ENCODE measurements around the gene NET1. TPM values are rescaled to one million over a fixed set of nuclear protein-coding genes. Genes with fewer than 3 reads are reported as not detected.

NET1 gene
- total RNA-seq, 1 donor from 2014 or later, result 11.3 TPM

DNA sequence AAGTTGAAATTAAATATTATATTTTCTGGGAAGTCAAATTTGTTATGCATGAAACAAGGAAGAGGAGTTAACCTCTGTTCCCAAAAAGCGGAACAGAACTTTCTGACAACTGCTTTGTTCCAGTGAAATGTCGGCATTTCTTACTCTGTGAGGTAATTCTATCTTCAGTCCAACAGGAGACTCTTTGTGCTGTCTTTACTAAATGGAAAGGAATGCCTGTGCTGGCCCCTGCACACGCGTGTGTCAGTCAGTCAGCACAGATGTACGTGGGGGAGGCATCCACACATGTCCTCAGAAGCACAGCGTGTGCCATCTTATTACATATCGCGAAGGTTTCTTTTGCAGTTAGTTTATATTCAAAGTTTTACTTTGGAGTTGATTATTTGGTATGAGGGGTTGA is 37.5 kb downstream of the NET1 start:
- H3K4me3 Mint-ChIP-seq (ENCODE audit: unreplicated experiment), result peak overlapping the region; percentile 79
- no peaks in the 10 kb centered on the region for H3K27me3 Mint-ChIP-seq (ENCODE audit: unreplicated experiment)
- DNase-seq (ENCODE audit: extremely low spot score, unreplicated experiment), result no peak
- H3K4me1 Mint-ChIP-seq (ENCODE audit: unreplicated experiment), result peaks cover 41% of the 10 kb centered on the region
- peak overlapping the region; percentile 91 for H3K27ac Mint-ChIP-seq (ENCODE audit: unreplicated experiment)
- H3K36me3 Mint-ChIP-seq (ENCODE audit: unreplicated experiment), result peaks cover 25% of the 10 kb centered on the region
- H3K9me3 Mint-ChIP-seq (ENCODE audit: unreplicated experiment), result no peaks in the 10 kb centered on the region
- TF ChIP-seq, protein P1, sequence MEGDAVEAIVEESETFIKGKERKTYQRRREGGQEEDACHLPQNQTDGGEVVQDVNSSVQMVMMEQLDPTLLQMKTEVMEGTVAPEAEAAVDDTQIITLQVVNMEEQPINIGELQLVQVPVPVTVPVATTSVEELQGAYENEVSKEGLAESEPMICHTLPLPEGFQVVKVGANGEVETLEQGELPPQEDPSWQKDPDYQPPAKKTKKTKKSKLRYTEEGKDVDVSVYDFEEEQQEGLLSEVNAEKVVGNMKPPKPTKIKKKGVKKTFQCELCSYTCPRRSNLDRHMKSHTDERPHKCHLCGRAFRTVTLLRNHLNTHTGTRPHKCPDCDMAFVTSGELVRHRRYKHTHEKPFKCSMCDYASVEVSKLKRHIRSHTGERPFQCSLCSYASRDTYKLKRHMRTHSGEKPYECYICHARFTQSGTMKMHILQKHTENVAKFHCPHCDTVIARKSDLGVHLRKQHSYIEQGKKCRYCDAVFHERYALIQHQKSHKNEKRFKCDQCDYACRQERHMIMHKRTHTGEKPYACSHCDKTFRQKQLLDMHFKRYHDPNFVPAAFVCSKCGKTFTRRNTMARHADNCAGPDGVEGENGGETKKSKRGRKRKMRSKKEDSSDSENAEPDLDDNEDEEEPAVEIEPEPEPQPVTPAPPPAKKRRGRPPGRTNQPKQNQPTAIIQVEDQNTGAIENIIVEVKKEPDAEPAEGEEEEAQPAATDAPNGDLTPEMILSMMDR (IDR thresholded peaks at IDR 0.05), result peak; percentile 35

DNA sequence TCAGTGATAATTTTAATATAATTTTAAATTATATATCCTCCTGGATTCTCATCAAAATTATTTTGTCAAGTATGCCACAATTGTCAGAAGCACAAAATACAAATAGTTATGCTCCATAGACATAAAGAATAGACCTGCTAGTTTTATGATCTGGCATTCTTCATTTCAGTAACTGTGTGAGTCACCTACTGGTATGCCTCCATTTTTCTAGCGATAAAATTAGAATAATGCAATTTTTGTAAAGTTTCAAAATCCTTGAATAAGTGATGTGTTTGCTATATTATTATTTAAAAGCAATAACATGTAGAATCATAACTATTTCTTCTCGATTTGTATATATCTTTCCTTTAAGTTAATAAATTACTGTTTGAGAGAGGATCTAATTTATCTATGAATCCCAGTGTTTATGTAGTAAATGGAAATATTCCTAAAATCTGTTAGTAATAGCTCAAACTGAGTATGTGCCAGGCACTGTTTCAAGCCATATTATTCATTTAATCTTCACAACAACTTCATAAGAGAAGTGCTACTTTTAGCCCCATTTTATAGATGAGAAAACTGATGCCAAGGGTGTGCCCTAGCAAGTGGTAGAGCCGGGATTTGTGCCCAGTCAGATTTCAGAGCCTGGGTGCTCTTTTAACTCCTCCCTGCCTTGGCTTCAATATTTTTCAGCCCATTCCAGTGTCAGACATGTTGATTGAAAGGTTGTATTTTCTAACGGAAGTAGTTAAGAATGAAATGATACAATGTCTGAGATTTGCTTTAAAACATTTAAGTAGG is 38.4 kb downstream of the NET1 start:
- TF ChIP-seq, protein P1 (IDR thresholded peaks at IDR 0.05), result no peak
- Mint-ChIP-seq H3K9me3 (ENCODE audit: unreplicated experiment) (no peaks in the 10 kb centered on the region), H3K36me3 (ENCODE audit: unreplicated experiment) (peaks cover 34% of the 10 kb centered on the region), H3K4me3 (ENCODE audit: unreplicated experiment) (no peak overlapping the region), H3K27me3 (ENCODE audit: unreplicated experiment) (no peaks in the 10 kb centered on the region), H3K27ac (ENCODE audit: unreplicated experiment) (peak overlapping the region; percentile 7), H3K4me1 (ENCODE audit: unreplicated experiment) (peaks cover 41% of the 10 kb centered on the region)
- no peak for DNase-seq (ENCODE audit: extremely low spot score, unreplicated experiment)

DNA sequence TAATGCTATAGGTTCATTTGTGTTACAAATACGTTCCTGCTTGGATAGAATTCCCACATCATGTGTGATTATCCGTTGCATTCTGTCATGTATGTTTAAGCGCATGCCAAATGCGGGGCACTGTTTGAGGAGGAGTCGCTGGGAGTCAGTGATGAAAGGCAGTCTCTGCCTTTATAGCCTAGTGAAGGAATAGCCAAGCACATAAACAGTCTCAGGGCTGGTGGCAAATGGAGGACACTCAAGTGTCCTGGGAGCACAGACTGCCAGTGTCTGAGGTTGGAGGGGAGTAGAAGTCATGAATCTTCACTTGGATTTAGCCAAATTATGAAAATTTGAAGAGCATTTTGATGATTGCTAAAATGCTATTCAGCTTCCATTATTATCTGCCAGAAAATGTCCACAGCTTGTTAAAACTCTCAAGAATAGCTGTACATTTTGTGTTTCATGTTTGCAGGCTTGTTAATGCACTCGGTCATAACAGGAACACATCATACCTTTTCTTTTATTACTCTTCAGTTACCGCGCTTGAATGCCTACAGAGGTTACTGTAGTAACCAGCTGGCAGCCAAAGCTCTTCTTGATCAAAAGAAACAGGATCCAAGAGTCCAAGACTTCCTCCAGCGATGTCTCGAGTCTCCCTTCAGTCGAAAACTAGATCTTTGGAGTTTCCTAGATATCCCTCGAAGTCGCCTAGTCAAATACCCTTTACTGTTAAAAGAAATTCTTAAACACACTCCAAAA is 41.6 kb downstream of the NET1 start:
- Mint-ChIP-seq H3K36me3 (ENCODE audit: unreplicated experiment) (peaks cover 48% of the 10 kb centered on the region), H3K9me3 (ENCODE audit: unreplicated experiment) (no peaks in the 10 kb centered on the region), H3K27me3 (ENCODE audit: unreplicated experiment) (no peaks in the 10 kb centered on the region), H3K4me1 (ENCODE audit: unreplicated experiment) (peaks cover 16% of the 10 kb centered on the region), H3K27ac (ENCODE audit: unreplicated experiment) (no peak overlapping the region), H3K4me3 (ENCODE audit: unreplicated experiment) (no peak overlapping the region)
- no peak for DNase-seq (ENCODE audit: extremely low spot score, unreplicated experiment)
- TF ChIP-seq, protein P1 (IDR thresholded peaks at IDR 0.05), result no peak

DNA sequence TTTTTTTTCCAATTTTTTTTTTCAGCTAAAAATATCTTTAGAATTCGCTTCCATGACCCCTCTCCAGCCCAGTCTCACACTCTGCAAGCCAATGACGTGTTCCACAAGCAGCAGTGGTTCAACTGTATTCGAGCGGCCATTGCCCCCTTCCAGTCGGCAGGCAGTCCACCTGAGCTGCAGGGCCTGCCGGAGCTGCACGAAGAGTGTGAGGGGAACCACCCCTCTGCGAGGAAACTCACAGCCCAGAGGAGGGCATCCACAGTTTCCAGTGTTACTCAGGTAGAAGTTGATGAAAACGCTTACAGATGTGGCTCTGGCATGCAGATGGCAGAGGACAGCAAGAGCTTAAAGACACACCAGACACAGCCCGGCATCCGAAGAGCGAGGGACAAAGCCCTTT is 44.2 kb downstream of the NET1 start:
- H3K27ac Mint-ChIP-seq (ENCODE audit: unreplicated experiment), result no peak overlapping the region
- H3K9me3 Mint-ChIP-seq (ENCODE audit: unreplicated experiment), result no peaks in the 10 kb centered on the region
- no peak overlapping the region for H3K4me3 Mint-ChIP-seq (ENCODE audit: unreplicated experiment)
- DNase-seq (ENCODE audit: extremely low spot score, unreplicated experiment), result no peak
- H3K36me3 Mint-ChIP-seq (ENCODE audit: unreplicated experiment), result peaks cover 51% of the 10 kb centered on the region
- TF ChIP-seq, protein P1 (IDR thresholded peaks at IDR 0.05), result no peak
- H3K27me3 Mint-ChIP-seq (ENCODE audit: unreplicated experiment), result no peaks in the 10 kb centered on the region
- peaks cover 7% of the 10 kb centered on the region for H3K4me1 Mint-ChIP-seq (ENCODE audit: unreplicated experiment)

DNA sequence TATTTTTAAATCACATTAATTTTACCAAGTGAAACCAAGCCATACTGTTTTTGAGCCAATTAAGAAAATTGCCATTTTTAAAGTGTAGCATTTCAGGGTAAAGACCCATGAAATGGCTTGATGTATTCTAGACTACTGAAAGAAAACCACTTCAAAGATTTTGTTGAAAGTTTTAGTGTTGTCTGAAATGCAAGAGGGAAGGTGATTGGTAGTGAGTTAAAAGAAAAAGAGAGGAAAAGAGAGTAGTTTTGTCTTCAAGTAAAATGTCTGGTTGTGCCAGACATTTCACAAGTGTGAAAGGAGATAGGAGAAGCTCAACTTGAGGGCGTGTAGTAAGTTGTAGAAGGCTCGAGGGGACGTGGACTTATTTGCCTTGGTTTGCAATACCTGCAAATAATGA is 45.4 kb downstream of the NET1 start:
- H3K4me3 Mint-ChIP-seq (ENCODE audit: unreplicated experiment), result no peak overlapping the region
- H3K27ac Mint-ChIP-seq (ENCODE audit: unreplicated experiment), result no peak overlapping the region

More for the DNA sequence above, 45.4 kb downstream of the NET1 start:
- H3K36me3 Mint-ChIP-seq (ENCODE audit: unreplicated experiment), result peaks cover 44% of the 10 kb centered on the region
- TF ChIP-seq, protein P1 (IDR thresholded peaks at IDR 0.05), result no peak
- H3K4me1 Mint-ChIP-seq (ENCODE audit: unreplicated experiment), result peaks cover 12% of the 10 kb centered on the region
- H3K27me3 Mint-ChIP-seq (ENCODE audit: unreplicated experiment), result no peaks in the 10 kb centered on the region
- no peak for DNase-seq (ENCODE audit: extremely low spot score, unreplicated experiment)
- H3K9me3 Mint-ChIP-seq (ENCODE audit: unreplicated experiment), result no peaks in the 10 kb centered on the region
